DND-41 (cell line): Measurements from ENCODE around the gene SYNE3.

ENCODE experiments used
- ATAC-seq: fragments of 200-7000 bp; cut with Tn5 transposase; 3 replicates; pipeline ENCODE4 v1.9.1; 2021; ENCODE audit warnings: low read depth; ENCODE audit not compliant: insufficient read depth
- DNase-seq: peaks from one replicate; pipeline ENCODE4 v3.0.0-alpha.2; 2020
- H2AFZ ChIP-seq: 2 replicates; pipeline ENCODE4 v1.6.0; 2012; ENCODE audit warnings: low read depth, low read length
- H3K27ac ChIP-seq: 2 replicates; pipeline ENCODE4 v1.5.1; 2012; ENCODE audit warnings: low read length, inconsistent platforms
- H3K27me3 ChIP-seq: fragments of 200-600 bp; sonication (generic); 2 replicates; pipeline ENCODE4 v1.6.0; 2012; ENCODE audit warnings: low read length, mild to moderate bottlenecking, inconsistent platforms; ENCODE audit not compliant: insufficient read depth, poor library complexity
- H3K36me3 ChIP-seq: 2 replicates; pipeline ENCODE4 v1.5.1; 2012; ENCODE audit warnings: low read length, inconsistent platforms; ENCODE audit not compliant: insufficient read depth
- H3K4me1 ChIP-seq: 2 replicates; pipeline ENCODE4 v1.5.1; 2012; ENCODE audit warnings: mild to moderate bottlenecking, low read length; ENCODE audit not compliant: insufficient read depth
- H3K4me2 ChIP-seq: 2 replicates; pipeline ENCODE4 v1.6.0; 2012; ENCODE audit warnings: mild to moderate bottlenecking, moderate library complexity, low read length, inconsistent platforms; ENCODE audit not compliant: insufficient read depth
- H3K4me3 ChIP-seq, 2 experiments: fragments of 200-600 bp in 1 of 2; shearing (Covaris generic) in 1 of 2; 2 replicates each; pipeline ENCODE4 v1.5.1; 2012 to 2016; ENCODE audit warnings: inconsistent platforms in 2 of 2, low read length in 2 of 2, mild to moderate bottlenecking in 2 of 2, low read depth in 1 of 2, moderate library complexity in 1 of 2
- H3K79me2 ChIP-seq: 2 replicates; pipeline ENCODE4 v1.6.0; 2012; ENCODE audit warnings: low read length, inconsistent platforms; ENCODE audit not compliant: insufficient read depth
- H3K9ac ChIP-seq: 2 replicates; pipeline ENCODE4 v1.6.0; 2012; ENCODE audit warnings: low read depth, mild to moderate bottlenecking, inconsistent platforms, low read length, moderate library complexity
- H3K9me3 ChIP-seq: 2 replicates; pipeline ENCODE4 v1.5.1; 2012; ENCODE audit warnings: low read length, moderate library complexity, mild to moderate bottlenecking, inconsistent platforms; ENCODE audit not compliant: insufficient read depth, severe bottlenecking
- H4K20me1 ChIP-seq: 2 replicates; pipeline ENCODE4 v1.6.0; 2012; ENCODE audit warnings: low read length; ENCODE audit not compliant: insufficient read depth
- EZH2 ChIP-seq: IDR thresholded peaks from 3 replicates; pipeline ENCODE4 v1.6.1; 2012; ENCODE audit warnings: borderline replicate concordance, low read depth, mild to moderate bottlenecking, moderate library complexity, low read length, inconsistent platforms; ENCODE audit not compliant: severe bottlenecking
- TF ChIP-seq, protein P1 (sequence below): IDR thresholded peaks from 2 replicates; pipeline ENCODE4 v1.5.1; 2012; ENCODE audit warnings: borderline replicate concordance, low read length, moderate library complexity, mild to moderate bottlenecking; ENCODE audit not compliant: poor library complexity, severe bottlenecking; ENCODE audit errors: extremely low read depth

The SYNE3 gene

DNA sequence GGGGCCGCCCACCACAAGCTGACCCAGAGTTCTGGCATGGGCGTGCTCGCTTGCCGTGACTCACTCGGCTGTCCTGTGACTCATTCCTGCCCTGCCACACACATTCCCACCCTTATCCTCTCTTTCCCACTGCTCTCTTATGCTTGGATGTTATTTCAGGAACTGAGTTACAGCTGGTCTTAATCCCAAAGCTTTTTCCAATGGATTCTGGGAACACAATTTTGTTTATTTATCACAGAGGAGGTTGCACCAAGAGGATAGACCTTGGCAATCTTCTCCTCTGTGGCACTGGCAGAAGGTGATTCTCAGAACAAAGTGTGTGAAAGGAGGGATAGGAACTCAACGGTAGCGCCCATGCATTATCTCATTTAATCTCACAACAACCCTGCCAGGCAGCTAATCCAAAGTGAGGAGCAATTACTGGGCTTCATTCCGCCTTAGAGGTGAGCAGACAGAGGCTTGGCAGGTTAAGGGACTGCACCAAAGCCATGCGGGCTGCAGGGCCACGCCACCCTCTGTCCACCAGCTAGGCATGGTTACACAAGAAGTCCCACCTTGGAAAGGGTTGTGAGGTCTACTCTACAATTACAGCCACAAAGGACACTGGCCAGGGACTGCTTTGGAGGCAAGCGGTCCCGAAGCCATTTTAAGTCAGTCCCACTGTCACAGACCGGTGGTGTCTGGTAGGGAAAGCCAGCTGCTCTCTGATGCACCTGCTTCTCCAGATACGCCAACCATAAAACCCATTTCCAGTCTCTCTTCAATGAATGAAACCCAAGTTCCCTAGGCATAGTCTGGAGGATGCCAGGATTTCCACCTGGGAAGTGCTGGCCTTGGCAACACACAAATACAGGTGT, 32.9 kb downstream of the SYNE3 start:
- peaks cover 3% of the 10 kb centered on the region for H3K27me3 ChIP-seq
- H3K27ac ChIP-seq: no peak overlapping the region
- no peak for TF ChIP-seq EZH2
- TF ChIP-seq, protein P1, sequence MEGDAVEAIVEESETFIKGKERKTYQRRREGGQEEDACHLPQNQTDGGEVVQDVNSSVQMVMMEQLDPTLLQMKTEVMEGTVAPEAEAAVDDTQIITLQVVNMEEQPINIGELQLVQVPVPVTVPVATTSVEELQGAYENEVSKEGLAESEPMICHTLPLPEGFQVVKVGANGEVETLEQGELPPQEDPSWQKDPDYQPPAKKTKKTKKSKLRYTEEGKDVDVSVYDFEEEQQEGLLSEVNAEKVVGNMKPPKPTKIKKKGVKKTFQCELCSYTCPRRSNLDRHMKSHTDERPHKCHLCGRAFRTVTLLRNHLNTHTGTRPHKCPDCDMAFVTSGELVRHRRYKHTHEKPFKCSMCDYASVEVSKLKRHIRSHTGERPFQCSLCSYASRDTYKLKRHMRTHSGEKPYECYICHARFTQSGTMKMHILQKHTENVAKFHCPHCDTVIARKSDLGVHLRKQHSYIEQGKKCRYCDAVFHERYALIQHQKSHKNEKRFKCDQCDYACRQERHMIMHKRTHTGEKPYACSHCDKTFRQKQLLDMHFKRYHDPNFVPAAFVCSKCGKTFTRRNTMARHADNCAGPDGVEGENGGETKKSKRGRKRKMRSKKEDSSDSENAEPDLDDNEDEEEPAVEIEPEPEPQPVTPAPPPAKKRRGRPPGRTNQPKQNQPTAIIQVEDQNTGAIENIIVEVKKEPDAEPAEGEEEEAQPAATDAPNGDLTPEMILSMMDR: no peak
- H3K4me1 ChIP-seq: no peaks in the 10 kb centered on the region
- ATAC-seq (no peak), DNase-seq (no peak)
- no peaks in the 10 kb centered on the region for H3K79me2 ChIP-seq
- H3K9me3 ChIP-seq: no peaks in the 10 kb centered on the region
- H4K20me1 ChIP-seq: no peaks in the 10 kb centered on the region
- no peak overlapping the region for H2AFZ ChIP-seq
- no peak overlapping the region for H3K4me3 ChIP-seq
- no peak overlapping the region for H3K4me2 ChIP-seq
- H3K36me3 ChIP-seq: no peaks in the 10 kb centered on the region
- no peak overlapping the region for H3K9ac ChIP-seq

- ATAC-seq (no peak), DNase-seq (no peak)
- TF ChIP-seq, protein P1: no peak
- no peak for TF ChIP-seq EZH2
- H2AFZ ChIP-seq: no peak overlapping the region
- peaks cover 3% of the 10 kb centered on the region for H3K27me3 ChIP-seq
- no peak overlapping the region for H3K9ac ChIP-seq
- no peaks in the 10 kb centered on the region for H3K4me1 ChIP-seq
- no peaks in the 10 kb centered on the region for H3K36me3 ChIP-seq
- no peak overlapping the region for H3K27ac ChIP-seq
- no peak overlapping the region for H3K4me3 ChIP-seq
- H3K79me2 ChIP-seq: no peaks in the 10 kb centered on the region
- H3K4me2 ChIP-seq: no peak overlapping the region
- H4K20me1 ChIP-seq: no peaks in the 10 kb centered on the region
- H3K9me3 ChIP-seq: no peaks in the 10 kb centered on the region
Observed at GRCh38 chr14:95482627-95483308, 33.7 kb downstream of the SYNE3 start.

DNA sequence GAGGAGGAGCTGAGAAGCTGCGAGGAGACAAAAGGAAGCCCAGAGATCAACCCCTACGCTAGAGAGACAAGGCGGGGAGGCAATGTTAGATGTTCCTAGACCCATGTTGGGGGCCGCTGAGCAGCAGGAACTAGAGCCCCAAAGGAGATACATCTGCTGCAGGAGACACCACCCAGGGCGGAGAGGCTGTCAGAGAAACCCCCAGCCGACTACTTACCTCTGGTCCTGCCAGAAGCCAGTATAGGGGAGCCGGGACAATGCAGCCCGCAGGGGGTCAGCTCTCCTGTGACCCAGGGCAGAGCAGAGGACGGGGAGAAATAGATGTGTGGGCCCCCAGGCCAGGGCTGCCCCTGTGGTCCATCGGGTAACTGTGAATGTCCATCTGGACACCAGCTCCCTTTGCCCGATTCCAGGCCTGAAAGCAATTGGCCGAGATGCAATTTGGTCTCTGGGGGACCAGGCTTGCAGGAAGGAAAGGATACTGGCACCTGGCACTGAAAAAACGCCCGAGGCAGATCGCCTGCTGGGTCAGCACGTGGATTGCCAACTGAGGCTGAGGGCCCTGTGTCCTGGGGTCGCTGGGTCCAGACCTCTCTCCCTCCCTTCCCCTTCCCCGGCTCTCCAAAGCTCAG, 34.9 kb downstream of the SYNE3 start:
- ATAC-seq (no peak), DNase-seq (no peak)
- no peaks in the 10 kb centered on the region for H3K27me3 ChIP-seq
- H3K4me1 ChIP-seq: no peaks in the 10 kb centered on the region
- TF ChIP-seq EZH2: no peak
- TF ChIP-seq, protein P1: no peak
- H3K4me3 ChIP-seq: no peak overlapping the region
- H3K27ac ChIP-seq: no peak overlapping the region
- H3K9me3 ChIP-seq: no peaks in the 10 kb centered on the region
- H4K20me1 ChIP-seq: no peaks in the 10 kb centered on the region
- H3K9ac ChIP-seq: no peak overlapping the region
- no peak overlapping the region for H3K4me2 ChIP-seq
- no peak overlapping the region for H2AFZ ChIP-seq
- H3K79me2 ChIP-seq: no peaks in the 10 kb centered on the region
- no peaks in the 10 kb centered on the region for H3K36me3 ChIP-seq
